Stimulated activated CD8-positive, alpha-beta memory T cell treated with anti-CD3 and anti-CD28 coated beads, Interleukin-4, amount 100 ng/mL, for 4 hours (primary cell): ENCODE data around the gene ZNF277.

ENCODE experiments used
- DNase-seq, 2 donors: peaks; one replicate each; pipeline ENCODE4 v3.0.0-alpha.2; 2020; ENCODE audit warnings: low read depth in 2 of 2, low spot score in 1 of 2

ZNF277 gene

GRCh38 chr7:112338786-112339185 lies 132.3 kb downstream of the ZNF277 start:
- DNase-seq = no peak

- no peak for DNase-seq
Measured at GRCh38 chr7:112341464-112341863, 135.0 kb downstream of the ZNF277 start.

GRCh38 chr7:112346381-112347060 lies 140.0 kb downstream of the ZNF277 start:
- DNase-seq = no peak

- DNase-seq = no peak
Measured at GRCh38 chr7:112347088-112347487, 140.6 kb downstream of the ZNF277 start.

GRCh38 chr7:112350585-112350984 lies 144.1 kb downstream of the ZNF277 start:
- DNase-seq = no peak

DNA sequence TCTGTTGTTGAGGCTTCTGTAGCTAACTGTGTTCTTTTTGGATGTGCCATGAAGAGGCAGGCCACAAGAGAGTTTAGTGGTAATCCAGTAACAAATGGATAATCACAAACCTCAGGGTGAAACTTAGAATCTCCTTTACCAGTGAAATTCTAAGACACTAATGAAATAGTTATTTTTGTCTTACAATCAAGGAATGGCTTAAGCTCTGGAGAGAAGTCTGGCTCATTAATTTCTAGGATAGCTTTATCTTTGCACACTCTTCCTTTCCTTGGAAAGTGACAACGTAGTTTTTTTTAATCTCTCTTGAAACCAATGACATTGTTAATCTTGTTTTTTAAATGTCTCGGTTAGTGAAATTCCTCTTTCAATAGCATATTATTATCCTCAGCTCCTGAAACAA lies 150.1 kb downstream of the ZNF277 start:
- no peak for DNase-seq

DNA sequence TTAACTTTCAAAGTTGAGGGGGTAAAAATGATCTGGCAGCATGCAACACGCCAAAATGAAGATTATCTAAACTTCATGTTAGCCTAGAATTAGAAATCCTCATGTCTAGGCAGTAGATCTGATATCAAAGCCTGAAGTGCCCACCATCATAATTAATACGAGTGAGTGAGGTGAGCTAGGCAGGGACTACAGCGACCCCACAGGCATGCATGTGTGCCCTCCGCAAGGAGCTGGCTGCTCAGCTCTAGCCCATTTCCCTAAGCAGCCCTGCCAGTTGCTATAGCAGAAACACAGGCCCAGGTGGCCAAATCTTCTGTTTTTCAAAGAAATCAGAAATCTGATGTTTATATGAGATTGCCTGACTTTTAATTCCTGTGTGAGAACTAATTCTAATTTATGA lies 150.6 kb downstream of the ZNF277 start:
- no peak for DNase-seq

DNA sequence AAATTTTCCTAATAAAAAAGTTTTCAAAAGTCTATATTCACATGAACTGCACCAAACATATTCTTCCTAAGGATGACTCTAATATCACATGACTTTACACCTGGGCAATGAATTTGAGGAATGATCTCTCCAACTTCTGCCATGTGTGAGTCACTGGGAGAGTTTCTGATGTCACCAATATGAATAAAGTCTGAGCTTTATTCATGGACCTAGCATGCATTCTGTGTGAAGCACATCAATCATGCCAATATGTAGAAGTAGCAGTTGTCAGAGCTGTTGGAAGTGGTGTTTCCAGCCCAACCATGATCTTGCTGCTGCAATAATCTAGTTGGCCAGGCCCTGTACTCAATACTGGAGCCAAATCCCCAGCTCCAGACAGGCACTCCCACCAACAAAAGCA lies 152.0 kb downstream of the ZNF277 start:
- no peak for DNase-seq

GRCh38 chr7:112359086-112359485 lies 152.6 kb downstream of the ZNF277 start:
- no peak for DNase-seq

DNA sequence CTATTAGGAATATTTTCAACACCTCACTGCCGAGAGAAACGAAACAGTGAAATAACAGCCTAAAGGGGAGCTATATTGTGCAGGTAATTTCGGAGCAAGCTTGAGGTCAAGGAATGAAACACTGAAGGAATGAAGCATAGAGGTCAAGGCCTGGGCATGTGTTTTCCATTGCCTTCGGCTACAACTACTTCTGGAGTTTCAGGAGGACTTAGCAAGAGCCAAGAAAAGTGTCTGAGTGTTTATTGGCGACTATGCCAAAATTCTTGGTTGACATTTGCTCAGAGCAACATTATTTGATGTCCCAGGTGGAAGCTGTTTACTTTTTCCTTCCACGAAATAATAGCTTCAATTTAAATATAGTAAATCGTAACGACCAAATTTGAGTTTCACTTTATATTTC lies 154.2 kb downstream of the ZNF277 start:
- no peak for DNase-seq

- DNase-seq = no peak
Measured at GRCh38 chr7:112361154-112361553, 154.7 kb downstream of the ZNF277 start.

DNA sequence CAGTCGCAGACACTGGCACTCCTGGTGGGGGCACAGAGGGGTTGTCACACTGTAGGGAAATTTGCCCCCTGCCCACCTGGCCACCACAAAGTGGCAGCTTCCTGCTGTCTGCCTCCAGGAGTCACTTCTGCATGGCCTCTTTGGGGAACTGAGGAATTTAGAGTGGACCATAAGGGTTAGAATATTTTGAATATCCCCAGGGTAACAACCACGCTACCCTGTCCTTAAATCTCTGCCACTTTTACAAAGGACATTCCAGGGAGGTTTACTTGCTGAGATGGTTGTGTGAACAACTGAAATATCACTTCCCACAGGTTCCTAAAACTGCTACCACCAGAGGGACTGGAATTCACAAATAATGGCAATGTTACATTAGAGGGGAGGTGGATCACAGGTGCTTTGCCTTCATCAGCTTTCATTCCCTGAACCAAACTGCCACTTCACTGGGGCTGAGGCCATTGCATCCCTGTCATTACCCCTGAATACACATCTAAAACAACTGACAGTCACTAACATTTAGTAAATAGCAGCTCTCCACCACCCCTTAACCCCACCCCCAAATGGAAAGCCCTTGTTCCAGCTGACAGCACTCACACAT lies 155.7 kb downstream of the ZNF277 start:
- no peak for DNase-seq

DNA sequence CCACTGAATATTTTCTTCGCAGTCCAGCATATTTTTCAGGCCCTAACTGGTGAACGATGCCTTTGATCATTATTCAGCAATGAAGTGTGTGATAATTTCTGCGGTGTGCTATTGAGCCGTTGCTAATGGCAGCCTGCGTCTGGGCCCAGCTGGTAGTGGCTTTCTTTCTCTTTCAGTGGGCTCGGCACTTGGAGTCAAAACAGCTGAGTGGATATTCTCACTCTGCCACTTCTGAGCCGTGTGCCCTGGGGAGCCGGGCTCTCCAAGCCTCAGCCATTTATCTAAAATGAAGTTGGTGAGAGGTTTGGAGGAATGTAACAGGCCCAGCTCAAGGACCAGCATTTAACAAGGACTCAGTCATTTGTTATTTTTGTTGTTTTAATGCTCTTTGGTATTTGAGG lies 156.2 kb downstream of the ZNF277 start:
- no peak for DNase-seq

DNA sequence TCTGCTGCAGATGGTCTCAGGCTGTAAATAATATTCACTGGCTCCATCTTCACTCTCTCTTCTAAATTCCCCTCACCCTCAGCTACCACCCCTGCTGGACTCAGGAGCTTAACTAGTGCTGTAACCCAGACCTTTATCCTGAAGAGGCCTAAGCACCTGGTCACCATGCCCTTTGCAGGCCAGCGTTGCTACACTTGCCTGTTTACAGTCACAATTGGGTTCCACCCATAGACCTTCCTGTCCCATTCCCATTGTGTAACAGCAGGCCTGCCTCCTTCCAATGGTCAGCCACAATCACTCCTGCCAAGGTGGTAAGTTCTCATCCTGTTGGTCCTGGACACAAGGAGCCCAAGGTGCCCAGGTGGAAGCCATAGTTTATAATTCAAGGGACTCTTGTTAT lies 157.9 kb downstream of the ZNF277 start:
- no peak for DNase-seq

DNA sequence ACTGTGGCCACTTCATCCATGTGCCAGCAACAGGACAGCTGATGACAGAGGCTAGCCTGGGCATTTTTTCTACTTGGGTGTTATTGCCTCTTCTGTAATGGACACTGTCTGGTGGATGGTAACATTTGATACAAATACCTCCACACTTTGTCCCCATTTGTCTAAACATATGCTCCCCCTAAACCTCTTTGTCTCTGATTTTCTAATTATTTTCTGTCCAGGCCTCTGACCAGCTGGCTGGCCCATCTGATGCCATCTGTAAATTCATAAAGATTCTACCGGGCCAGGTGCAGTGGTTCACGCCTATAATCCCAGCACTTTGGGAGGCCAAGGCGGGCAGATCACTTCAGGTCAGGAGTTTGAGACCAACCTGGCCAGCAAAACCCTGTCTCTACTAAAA lies 159.1 kb downstream of the ZNF277 start:
- DNase-seq = no peak

DNA sequence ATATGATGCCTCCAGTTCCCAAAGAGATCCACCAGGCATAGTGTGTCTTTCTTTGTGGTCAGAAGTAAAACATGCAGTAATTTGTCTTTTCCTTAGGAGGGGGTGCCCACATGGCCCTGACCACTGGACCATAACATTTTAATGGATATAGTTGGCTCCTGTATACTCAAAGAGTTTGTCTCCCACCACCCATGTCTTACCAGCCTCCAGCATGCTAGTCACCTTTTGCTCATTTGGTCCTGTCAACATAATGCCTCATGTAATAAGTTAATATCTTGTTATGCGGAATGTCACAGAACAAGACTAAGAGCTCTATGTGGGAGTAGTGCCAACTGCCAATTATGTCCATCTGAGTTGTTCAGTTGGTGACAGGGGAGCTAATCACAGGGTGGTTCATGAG lies 160.4 kb downstream of the ZNF277 start:
- DNase-seq = no peak

GRCh38 chr7:112370436-112370835 lies 163.9 kb downstream of the ZNF277 start:
- DNase-seq = no peak

GRCh38 chr7:112371701-112372100 lies 165.2 kb downstream of the ZNF277 start:
- no peak for DNase-seq

GRCh38 chr7:112372101-112372500 lies 165.6 kb downstream of the ZNF277 start:
- DNase-seq = no peak

DNA sequence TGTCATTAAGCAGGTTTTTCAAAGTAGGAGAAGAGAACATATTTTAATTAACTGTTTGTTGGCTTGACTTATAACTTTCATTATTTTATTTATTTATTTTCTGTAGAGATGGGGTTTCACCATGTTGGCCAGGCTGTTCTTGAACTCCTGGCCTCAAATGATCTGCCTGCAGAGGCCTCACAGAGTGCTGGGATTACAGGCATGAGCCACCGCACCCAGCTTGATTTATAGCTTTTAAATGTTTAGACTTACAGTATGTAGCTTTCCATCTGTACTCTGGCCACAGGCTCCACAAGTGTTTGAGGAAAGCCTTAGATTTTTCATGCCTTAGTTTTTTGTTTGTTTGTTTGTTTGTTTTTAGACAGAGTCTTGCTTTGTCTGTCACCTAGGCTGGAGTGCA lies 171.1 kb downstream of the ZNF277 start:
- no peak for DNase-seq

DNA sequence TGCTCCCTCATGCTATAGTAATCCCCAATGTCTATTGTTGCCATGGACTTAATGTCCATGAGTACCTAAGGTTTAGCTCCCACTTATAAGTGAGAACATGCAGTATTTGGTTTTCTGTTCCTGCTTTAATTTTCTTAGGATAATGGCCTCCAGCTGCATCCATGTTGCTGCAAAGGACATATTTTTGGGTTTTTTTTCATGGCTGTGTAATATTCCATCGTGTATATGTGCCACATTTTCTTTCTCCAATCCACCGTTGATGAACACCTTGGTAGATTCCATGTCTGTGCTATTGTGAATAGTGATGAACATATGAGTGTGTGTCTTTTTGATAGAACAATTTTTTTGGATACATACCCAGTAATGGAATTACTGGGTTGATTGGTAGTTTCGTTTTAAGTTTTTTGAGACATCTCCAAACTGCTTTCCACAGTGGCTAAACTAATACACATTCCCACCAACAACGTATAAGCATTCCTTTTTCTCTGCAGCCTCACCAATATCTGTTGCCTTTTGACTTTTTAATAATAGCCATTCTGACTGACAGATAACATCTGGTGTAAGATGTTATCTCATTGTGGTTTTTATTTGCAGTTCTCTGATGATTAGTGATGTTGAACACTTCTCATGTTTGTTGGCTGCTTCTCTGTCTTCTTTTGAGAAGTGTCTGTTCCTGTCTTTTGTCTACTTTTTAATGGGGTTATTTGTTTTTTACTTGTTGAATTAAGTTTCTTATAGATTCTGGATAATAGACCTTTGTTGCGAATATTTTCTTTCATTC lies 175.0 kb downstream of the ZNF277 start:
- no peak for DNase-seq

DNA sequence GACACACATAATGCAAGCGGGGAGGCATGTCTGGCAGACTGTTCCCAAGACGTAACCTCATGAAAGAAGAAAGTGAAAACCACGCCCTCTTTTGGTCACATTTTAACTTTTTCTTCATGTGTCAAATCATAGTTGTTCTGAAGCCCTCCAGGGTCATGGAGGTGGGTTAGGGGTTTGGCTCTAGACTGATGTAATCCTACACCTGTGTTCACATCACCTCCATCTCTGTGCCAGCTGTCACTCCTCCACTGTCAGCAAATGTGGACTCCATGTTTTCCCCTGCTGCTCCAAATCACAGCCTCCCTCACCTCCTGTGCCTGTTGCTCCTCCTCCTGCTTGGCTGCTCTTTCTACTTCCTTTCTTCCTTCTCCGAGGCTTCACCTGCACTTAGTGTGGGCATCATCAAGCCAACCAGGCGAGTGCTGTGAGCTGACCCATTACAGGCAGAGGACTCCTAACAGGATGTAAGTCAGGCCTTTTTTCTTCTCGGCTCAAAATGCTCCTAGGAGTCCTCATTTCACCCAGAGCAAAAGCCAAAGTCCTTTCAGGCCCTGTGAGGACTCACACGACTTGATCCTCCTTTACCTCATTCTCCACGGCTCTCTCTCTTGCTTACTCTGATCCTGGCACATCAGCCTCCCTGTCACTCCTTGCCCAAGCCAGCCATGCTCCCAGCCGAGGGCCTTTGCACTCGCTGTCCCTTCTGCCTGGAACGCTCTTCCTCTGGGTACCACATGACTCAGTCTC lies 177.3 kb downstream of the ZNF277 start:
- no peak for DNase-seq
